HG03439 (cell line): ENCODE results near the gene NHSL1.

ENCODE experiments used
- ATAC-seq: cut with Tn5 transposase; IDR thresholded peaks from one replicate; pipeline ENCODE4 v1.9.1; 2021; ENCODE audit warnings: mild to moderate bottlenecking, moderate library complexity; ENCODE audit not compliant: unreplicated experiment

Gene NHSL1

GRCh38 chr6:138382498-138383265, 116.6 kb downstream of the NHSL1 start:
- no peak for ATAC-seq

- no peak for ATAC-seq
Observed at GRCh38 chr6:138378463-138378862, 120.8 kb downstream of the NHSL1 start.

DNA sequence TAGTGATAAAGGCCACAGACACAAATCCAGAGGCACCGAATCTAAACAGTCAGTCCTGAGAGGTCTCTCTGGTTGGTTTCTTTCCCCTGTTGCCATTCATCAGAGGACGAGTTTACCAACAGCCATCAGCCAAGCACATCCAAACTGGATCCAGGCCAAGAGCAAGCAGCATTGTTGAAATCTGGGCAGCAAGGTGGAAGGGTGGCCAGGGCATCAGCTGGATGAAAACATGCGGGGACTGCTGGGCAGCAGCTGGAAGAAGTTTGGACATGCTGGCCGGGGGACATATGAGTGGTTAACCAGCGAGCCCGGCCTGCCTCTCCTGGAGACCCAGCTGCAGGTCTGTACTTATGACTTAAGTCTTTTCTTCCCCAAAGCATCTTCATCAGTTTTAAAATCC, 121.5 kb downstream of the NHSL1 start, which contains the start of gene SMIM28:
Gene SMIM28, plus strand, starts transcription at position 62 of the 400 bp plus-strand sequence. Its CDS starts 168 bp downstream, at position 230.
- no peak for ATAC-seq

DNA sequence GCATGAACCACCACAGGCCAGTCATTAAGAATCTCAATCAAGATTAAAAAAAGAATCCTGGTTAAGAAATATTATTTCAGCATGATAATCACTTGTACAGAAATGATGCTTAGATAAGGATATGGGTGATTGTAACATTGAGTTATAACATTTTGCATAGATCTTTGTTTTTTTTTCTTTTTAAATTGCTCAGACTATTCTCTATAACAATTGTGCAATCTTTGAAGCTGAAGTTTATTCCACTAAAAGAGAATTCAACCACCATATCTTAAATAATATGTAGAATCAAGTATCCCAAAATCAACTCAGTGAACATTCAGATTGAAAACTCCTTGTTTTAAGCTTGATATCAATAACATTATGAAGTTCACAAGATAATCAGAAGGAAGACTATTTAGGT, 122.3 kb downstream of the NHSL1 start:
- ATAC-seq: no peak

- ATAC-seq: no peak
Observed at GRCh38 chr6:138374815-138375214, 124.5 kb downstream of the NHSL1 start.

GRCh38 chr6:138374230-138374629, 125.1 kb downstream of the NHSL1 start:
- no peak for ATAC-seq

- no peak for ATAC-seq
Observed at GRCh38 chr6:138372711-138373463, 126.4 kb downstream of the NHSL1 start.
